Astrocyte of the cerebellum (primary cell): ENCODE data around the gene ASXL3.

Experiments used
- DNase-seq: peaks from one replicate; pipeline ENCODE4 v3.0.0-alpha.2; 2011; ENCODE audit warnings: low read depth
- H3K4me3 ChIP-seq: 2 replicates; pipeline ENCODE4 v1.5.1; 2011; ENCODE audit warnings: mild to moderate bottlenecking, low read depth, low read length, moderate library complexity
- in situ Hi-C: cut with HindIII; loops from 2 replicates; pipeline ENCODE4 v1.10.0; 2017; ENCODE audit warnings: low sequenced_read_pairs
- TF ChIP-seq, protein P1 (sequence below): IDR thresholded peaks from 2 replicates; pipeline ENCODE4 v1.5.1; 2012; ENCODE audit warnings: low read length, low read depth, moderate library complexity, mild to moderate bottlenecking; ENCODE audit errors: missing control alignments

ASXL3 gene

DNA sequence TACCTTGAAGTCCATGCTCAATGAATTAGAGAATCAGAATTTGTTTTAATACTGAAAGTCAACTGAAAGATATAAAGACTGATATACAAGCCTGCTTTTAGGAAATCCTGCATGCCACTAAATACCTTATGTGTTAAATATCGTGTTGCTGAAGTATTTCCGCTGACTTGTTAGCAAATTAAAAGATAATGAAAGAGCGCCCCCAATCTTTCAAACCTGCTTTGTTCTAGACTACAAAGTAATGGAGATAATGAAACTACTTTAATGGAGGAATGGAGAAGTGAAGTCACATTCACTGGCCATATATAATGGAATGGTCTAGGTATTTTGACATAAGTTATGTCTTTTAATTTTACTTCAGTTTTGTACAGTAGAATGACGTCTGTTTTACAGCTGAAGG, 95.7 kb downstream of the ASXL3 start:
- TF ChIP-seq, protein P1, sequence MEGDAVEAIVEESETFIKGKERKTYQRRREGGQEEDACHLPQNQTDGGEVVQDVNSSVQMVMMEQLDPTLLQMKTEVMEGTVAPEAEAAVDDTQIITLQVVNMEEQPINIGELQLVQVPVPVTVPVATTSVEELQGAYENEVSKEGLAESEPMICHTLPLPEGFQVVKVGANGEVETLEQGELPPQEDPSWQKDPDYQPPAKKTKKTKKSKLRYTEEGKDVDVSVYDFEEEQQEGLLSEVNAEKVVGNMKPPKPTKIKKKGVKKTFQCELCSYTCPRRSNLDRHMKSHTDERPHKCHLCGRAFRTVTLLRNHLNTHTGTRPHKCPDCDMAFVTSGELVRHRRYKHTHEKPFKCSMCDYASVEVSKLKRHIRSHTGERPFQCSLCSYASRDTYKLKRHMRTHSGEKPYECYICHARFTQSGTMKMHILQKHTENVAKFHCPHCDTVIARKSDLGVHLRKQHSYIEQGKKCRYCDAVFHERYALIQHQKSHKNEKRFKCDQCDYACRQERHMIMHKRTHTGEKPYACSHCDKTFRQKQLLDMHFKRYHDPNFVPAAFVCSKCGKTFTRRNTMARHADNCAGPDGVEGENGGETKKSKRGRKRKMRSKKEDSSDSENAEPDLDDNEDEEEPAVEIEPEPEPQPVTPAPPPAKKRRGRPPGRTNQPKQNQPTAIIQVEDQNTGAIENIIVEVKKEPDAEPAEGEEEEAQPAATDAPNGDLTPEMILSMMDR, result no peak
- no peak for DNase-seq
- in situ Hi-C loops, result no loop called here
- H3K4me3 ChIP-seq, result no peak overlapping the region

DNA sequence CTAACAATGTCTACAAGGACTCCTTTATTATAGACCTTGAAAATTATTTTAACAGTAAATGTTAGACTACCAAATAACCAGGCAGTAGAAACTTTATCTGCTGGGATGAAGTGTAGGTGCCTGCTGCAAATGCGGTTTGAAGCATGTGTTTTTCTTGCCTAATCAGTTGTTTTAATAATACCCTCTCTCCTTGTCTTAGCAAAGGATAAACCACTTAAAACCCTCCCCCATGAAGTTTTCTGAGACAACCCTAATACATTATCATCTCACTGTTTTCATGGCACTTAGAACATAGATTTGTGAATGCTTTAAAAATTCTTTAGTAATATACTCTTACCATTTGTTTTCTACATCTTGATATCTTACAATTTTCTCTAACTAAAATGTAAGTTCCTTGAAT, 98.6 kb downstream of the ASXL3 start:
- in situ Hi-C loops, result no loop called here
- TF ChIP-seq, protein P1, result no peak
- DNase-seq, result no peak
- H3K4me3 ChIP-seq, result no peak overlapping the region

DNA sequence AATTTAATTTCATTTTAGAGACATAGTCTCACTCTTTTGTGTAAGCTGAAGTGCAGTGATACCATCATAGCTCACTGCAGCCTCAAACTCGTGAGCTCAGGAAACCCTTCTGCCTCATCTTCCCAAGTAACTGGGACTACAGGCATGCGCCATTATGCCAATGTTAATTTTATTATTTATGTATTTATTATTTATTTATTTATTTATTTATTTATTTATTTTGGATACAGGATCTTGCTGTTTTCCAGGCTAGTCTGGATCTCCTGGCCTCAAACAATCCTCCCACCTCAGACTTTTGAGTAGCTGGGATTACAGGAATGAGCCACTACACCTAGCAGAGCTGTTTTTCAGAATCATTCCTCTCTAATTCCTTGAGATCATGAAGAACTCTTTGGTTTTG, 99.9 kb downstream of the ASXL3 start:
- TF ChIP-seq, protein P1, result no peak
- H3K4me3 ChIP-seq, result no peak overlapping the region
- in situ Hi-C loops, result no loop called here
- DNase-seq, result no peak

DNA sequence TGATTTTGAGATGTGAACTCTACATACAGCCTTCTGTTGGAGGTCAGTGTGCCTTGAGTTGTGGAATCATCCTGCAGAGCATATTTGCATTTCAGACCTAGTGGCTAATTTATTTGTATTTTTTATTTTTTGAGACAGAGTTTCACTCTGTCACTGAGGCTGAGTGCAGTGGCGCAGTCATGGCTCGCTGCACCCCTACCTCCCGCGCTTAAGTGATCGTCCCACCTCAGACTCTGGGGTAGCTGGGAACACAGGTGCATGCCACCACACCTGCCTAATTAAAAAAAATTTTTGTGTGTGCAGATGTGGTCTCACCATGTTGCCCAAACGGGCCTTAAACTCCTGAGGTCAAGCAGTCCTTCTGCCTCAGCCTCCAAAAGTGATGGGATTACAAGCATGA, 104.4 kb downstream of the ASXL3 start:
- TF ChIP-seq, protein P1, result no peak
- no peak overlapping the region for H3K4me3 ChIP-seq
- in situ Hi-C loops, result no loop called here
- DNase-seq, result no peak

DNA sequence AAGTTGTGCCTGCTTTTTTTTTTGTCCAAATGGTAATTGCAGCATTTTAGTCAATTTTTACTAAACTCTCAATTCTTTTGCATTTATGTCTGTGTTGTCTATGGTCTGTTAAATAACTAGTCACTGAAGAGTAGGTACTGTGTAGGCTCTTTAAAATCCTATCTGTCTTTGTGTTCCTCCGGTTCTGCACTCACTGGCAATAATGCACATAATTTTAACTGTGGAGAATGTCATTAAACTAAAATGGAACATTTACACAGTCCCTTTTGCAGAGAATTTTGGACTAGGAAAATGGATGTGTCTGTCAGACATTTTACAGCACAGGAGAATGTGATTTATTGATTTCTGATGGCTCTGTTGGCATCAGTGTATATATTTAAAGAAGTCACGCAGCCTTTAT, 116.6 kb downstream of the ASXL3 start:
- no peak overlapping the region for H3K4me3 ChIP-seq
- in situ Hi-C loops, result no loop called here
- no peak for DNase-seq
- TF ChIP-seq, protein P1, result no peak

DNA sequence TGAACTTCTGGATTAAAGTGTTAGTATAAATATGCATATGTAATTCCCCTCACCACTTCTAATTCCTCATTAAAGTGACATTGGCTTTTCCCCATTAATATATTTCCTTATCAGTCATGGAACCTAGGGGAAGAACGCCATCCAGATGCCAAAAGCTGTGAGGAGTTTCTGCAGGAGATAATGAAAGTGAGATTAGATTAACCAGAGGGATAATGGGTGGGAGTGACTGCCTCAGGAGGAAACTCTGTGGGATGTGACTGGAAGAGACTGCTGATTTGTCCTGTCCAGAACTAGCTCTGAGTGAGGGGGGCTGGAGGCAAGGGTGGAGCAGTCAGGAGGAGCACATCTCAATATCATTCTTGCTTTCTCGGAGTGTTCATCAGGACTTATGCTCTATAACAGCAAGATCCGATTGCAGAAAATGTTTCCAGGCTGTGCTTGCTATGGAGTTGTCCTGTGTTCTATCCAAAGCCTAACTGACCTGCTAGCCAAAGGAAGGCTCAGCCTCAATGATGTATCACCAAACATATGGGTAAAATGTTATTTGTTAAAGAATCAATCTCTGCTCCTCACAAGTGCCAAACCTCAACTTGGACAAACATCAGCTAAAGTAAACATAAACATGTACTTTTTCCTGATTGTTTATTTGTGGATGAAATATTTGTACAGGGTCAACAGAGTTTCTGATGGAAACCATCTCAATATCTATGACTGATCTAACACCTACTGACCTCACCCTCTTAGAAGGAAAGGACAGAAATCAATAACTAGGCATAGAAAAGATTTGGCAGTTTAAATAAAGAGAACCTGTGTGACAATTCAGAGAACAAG, 118.5 kb downstream of the ASXL3 start:
- TF ChIP-seq, protein P1, result no peak
- DNase-seq, result no peak
- no peak overlapping the region for H3K4me3 ChIP-seq
- in situ Hi-C loops, result no loop called here
